PC-3 (cell line): ENCODE data around the gene UGT3A1. TPM values are rescaled to one million over a fixed set of nuclear protein-coding genes. Genes with fewer than 3 reads are reported as not detected.
"Not testable (repeated sequence)": the region's sequence is repeated elsewhere in the genome, so short reads cannot be mapped to it uniquely, and the experiment has no call there.

Experiments used
- ATAC-seq: fragments of 200-7000 bp; cut with Tn5 transposase; 2 replicates; pipeline ENCODE4 v1.9.1; 2020; ENCODE audit warnings: mild to moderate bottlenecking, moderate library complexity
- BruUV-seq: library from RNA; stranded (reverse); fragments of 400-500 nt; replicated peaks from 2 replicates; lab custom pipeline; 2021; lab: Mats Ljungman, UMichigan
- CTCF ChIA-PET: fragments of 300-600 bp; sonication (Branson Sonifier 250); formaldehyde crosslinking; loops from one replicate; lab custom pipeline; 2022; ENCODE audit warnings: antibody characterized with exemption; lab: Charles Lee
- POLR2A ChIA-PET: fragments of 300-600 bp; sonication (Branson Sonifier 250); formaldehyde crosslinking; loops from one replicate; lab custom pipeline; 2022; ENCODE audit warnings: antibody characterized with exemption; ENCODE audit not compliant: unreplicated experiment; lab: Charles Lee
- DNase-seq: peaks from one replicate; pipeline ENCODE4 v3.0.0-alpha.2; 2015
- H2AFZ ChIP-seq: fragments of 300-600 bp; sonication (generic); 2 replicates; pipeline ENCODE4 v1.6.0; 2016; ENCODE audit warnings: antibody characterized with exemption, low read length
- H3F3A ChIP-seq: fragments of 300-600 bp; sonication (generic); one replicate; pipeline ENCODE4 v1.6.0; 2017; ENCODE audit warnings: antibody characterized with exemption, low read length, control low read depth, mild to moderate bottlenecking; ENCODE audit not compliant: unreplicated experiment
- H3K27ac ChIP-seq: fragments of 300-600 bp; sonication (generic); 2 replicates; pipeline ENCODE4 v1.5.1; 2016; ENCODE audit warnings: mild to moderate bottlenecking, low read length
- H3K27me3 ChIP-seq: fragments of 300-600 bp; sonication (generic); 2 replicates; pipeline ENCODE4 v1.6.1; 2016; ENCODE audit warnings: low read length, mixed read lengths
- H3K36me3 ChIP-seq: fragments of 300-600 bp; sonication (generic); 2 replicates; pipeline ENCODE4 v1.6.1; 2016; ENCODE audit warnings: low read depth, mixed run types, low read length, mixed read lengths
- H3K4me1 ChIP-seq: fragments of 300-600 bp; sonication (generic); 2 replicates; pipeline ENCODE4 v1.5.1; 2016; ENCODE audit warnings: low read length; ENCODE audit not compliant: insufficient read depth
- H3K4me2 ChIP-seq: fragments of 300-600 bp; sonication (generic); 2 replicates; pipeline ENCODE4 v1.6.0; 2016; ENCODE audit warnings: low read length
- H3K4me3 ChIP-seq: fragments of 300-600 bp; sonication (generic); 2 replicates; pipeline ENCODE4 v1.5.1; 2016; ENCODE audit warnings: mild to moderate bottlenecking, low read length, mixed read lengths
- H3K79me2 ChIP-seq: fragments of 300-600 bp; sonication (generic); 2 replicates; pipeline ENCODE4 v1.6.1; 2017; ENCODE audit warnings: low read length, mixed read lengths
- H3K9ac ChIP-seq: fragments of 300-600 bp; sonication (generic); 2 replicates; pipeline ENCODE4 v1.6.0; 2016; ENCODE audit warnings: mild to moderate bottlenecking, low read length
- H3K9me2 ChIP-seq: fragments of 300-600 bp; sonication (generic); replicated peaks from 2 replicates; pipeline ENCODE4 v1.6.1; 2016; ENCODE audit warnings: mixed run types, low read length, mixed read lengths
- H3K9me3 ChIP-seq: fragments of 300-600 bp; sonication (generic); 2 replicates; pipeline ENCODE4 v1.6.1; 2016; ENCODE audit warnings: low read length, mixed read lengths
- H4K20me1 ChIP-seq: fragments of 300-600 bp; sonication (generic); 2 replicates; pipeline ENCODE4 v1.6.1; 2016; ENCODE audit warnings: low read length, mixed read lengths
- EZH2 ChIP-seq: fragments of 300-600 bp; sonication (generic); IDR thresholded peaks from one replicate; pipeline ENCODE4 v1.6.1; 2017; ENCODE audit warnings: antibody characterized with exemption, mild to moderate bottlenecking, low read length; ENCODE audit not compliant: unreplicated experiment
- EZH2phosphoT487 ChIP-seq: fragments of 300-600 bp; sonication (generic); IDR thresholded peaks from 2 replicates; pipeline ENCODE4 v1.6.1; 2018; ENCODE audit warnings: mild to moderate bottlenecking, antibody characterized with exemption, low read length, borderline replicate concordance
- intact Hi-C: fragments of 100-400 bp; cut with micrococcal nuclease; formaldehyde crosslinking; loops from 2 replicates; pipeline ENCODE4 v1.9.0; 2023
- total RNA-seq: library from RNA; depleted of rRNA; stranded (reverse); fragments of >200 nt; gene quantifications from 2 replicates; pipeline ENCODE4 v1.2.3, GENCODE V29; 2014
- TF ChIP-seq, protein P1 (sequence below): fragments of 300-600 bp; sonication (generic); conservative IDR thresholded peaks from 2 replicates; pipeline ENCODE4 v1.5.1; 2017; ENCODE audit warnings: antibody characterized with exemption, low read depth, mild to moderate bottlenecking, low read length

The UGT3A1 gene
- total RNA-seq, 1 experiment from 2014 or later = not detected

DNA sequence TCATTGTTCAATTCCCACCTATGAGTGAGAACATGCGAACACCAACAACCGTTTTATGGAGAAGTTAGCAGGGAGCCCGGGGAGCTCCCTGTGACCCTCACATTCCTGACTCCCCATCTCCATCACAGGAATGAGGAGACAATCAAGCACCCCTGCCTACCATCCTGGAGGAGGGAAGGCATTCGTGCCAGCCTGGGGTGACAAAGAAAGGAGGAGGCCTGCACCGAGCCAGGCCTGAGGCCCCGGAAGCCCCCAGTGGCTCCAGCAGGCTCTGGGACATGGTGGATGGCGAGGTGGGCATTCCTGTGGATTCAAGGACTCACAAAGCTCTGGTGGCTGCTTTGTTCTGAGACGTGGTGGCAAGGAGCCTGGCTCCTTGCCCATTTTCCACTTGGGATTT is 36.5 kb upstream of the UGT3A1 start:
- Histone ChIP-seq H4K20me1 (no peaks in the 10 kb centered on the region), H3K4me1 (no peaks in the 10 kb centered on the region), H3K79me2 (no peaks in the 10 kb centered on the region), H3K9ac (no peak overlapping the region), H3K9me3 (no peaks in the 10 kb centered on the region), H3F3A (no peaks in the 10 kb centered on the region), H3K27me3 (peaks cover 31% of the 10 kb centered on the region), H2AFZ (no peak overlapping the region), H3K4me2 (no peak overlapping the region), H3K36me3 (no peaks in the 10 kb centered on the region), H3K4me3 (no peak overlapping the region), H3K27ac (no peak overlapping the region), H3K9me2 (no peaks in the 10 kb centered on the region)
- POLR2A ChIA-PET = no interaction called here
- CTCF ChIA-PET = no interaction called here
- DNase-seq (no peak), ATAC-seq (no peak)
- intact Hi-C loops = no loop called here
- no peak for TF ChIP-seq EZH2
- TF ChIP-seq EZH2phosphoT487 = no peak
- TF ChIP-seq, protein P1, sequence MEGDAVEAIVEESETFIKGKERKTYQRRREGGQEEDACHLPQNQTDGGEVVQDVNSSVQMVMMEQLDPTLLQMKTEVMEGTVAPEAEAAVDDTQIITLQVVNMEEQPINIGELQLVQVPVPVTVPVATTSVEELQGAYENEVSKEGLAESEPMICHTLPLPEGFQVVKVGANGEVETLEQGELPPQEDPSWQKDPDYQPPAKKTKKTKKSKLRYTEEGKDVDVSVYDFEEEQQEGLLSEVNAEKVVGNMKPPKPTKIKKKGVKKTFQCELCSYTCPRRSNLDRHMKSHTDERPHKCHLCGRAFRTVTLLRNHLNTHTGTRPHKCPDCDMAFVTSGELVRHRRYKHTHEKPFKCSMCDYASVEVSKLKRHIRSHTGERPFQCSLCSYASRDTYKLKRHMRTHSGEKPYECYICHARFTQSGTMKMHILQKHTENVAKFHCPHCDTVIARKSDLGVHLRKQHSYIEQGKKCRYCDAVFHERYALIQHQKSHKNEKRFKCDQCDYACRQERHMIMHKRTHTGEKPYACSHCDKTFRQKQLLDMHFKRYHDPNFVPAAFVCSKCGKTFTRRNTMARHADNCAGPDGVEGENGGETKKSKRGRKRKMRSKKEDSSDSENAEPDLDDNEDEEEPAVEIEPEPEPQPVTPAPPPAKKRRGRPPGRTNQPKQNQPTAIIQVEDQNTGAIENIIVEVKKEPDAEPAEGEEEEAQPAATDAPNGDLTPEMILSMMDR = no peak
- no TSS peak for BruUV-seq

DNA sequence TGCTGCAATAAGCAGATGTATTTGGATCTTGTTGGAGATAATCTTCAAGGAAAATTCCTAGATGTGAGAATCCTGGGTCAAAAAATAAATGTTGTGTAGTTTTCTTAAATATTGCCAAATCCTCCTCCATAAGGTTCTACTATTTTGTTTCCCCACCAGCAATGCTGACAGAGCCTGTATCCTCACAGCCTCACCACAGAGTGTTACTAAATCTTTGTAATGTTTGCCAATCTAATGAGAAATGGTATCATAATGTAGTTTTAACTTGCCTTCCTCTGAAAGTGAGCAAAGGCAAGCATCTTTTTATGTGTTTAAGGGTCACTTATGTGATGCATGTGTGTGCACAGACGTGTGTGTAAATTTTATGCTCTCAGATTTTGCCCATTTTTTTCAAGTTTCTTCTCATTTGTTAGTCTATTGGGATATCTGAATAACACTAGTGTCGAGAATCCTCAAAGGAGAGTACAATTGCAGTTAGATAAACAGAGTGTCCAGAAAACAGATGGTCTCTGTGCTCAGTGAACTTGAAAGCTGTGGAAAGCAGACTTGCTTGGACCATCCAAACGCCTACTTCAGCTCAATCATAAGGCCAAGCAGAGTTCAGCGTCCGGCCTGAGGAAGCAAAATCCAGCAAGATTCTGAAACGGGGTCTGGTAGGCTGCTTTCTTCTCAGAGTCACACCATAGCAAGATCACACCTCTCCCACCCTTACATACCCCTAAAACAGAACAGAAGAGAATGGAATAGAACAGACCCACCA is 35.7 kb upstream of the UGT3A1 start:
- Histone ChIP-seq H3K79me2 (no peaks in the 10 kb centered on the region), H3K9me3 (no peaks in the 10 kb centered on the region), H2AFZ (no peak overlapping the region), H3K4me3 (no peak overlapping the region), H3K27ac (no peak overlapping the region), H4K20me1 (no peaks in the 10 kb centered on the region), H3K9me2 (no peaks in the 10 kb centered on the region), H3K36me3 (no peaks in the 10 kb centered on the region), H3K4me2 (no peak overlapping the region), H3K27me3 (peaks cover 34% of the 10 kb centered on the region), H3F3A (no peaks in the 10 kb centered on the region), H3K4me1 (no peaks in the 10 kb centered on the region), H3K9ac (no peak overlapping the region)
- no TSS peak for BruUV-seq
- intact Hi-C loops = no loop called here
- ChIA-PET CTCF (no interaction called here), POLR2A (no interaction called here)
- no peak for TF ChIP-seq EZH2phosphoT487
- no peak for TF ChIP-seq EZH2
- DNase-seq (no peak), ATAC-seq (no peak)

DNA sequence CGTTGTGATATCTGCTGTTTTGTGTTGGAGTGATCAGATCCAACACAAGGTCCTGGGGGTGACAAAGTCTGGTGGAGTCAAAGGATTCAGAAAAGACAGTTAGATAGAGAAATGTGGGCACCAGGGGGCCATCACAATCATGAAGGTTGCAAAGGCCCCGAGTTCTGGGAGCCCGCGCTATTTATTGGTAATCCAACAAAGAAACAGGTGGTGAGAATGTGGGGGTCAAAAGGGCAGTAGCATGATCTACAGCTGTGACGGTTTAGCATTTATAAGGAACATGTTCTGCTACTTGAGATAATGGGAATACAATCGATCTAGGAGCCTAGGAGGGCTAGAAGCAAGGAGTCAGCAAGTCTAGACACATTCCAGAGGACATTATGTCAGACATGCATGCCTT is 31.1 kb upstream of the UGT3A1 start:
- H3K4me2 ChIP-seq, H3K4me3 ChIP-seq, CTCF ChIA-PET, POLR2A ChIA-PET, H3K4me1 ChIP-seq, H3K9me3 ChIP-seq, H3K36me3 ChIP-seq, BruUV-seq, H3K9me2 ChIP-seq, H2AFZ ChIP-seq, H3F3A ChIP-seq, H3K9ac ChIP-seq, intact Hi-C loops, DNase-seq, ATAC-seq, H3K79me2 ChIP-seq, H3K27ac ChIP-seq, H4K20me1 ChIP-seq: not testable (repeated sequence)
- H3K27me3 ChIP-seq = peaks cover 35% of the 10 kb centered on the region

DNA sequence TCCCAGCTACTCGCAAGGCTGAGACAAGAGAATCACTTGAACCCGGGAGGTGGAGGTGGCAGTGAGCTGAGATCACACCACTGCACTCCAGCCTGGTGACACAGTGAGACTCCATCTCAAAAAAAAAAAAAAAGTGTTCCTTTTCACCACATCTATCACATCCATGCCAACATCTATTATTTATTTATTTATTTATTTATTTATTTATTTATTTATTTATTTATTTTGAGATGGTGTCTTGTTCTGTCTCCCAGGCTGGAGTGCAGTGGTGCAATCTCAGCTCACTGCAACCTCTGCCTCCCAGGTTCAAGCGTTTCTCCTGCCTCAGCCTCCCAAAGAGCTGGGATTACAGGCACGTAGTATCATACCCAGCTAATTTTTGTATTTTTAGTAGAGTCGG is 28.4 kb upstream of the UGT3A1 start:
- H3K79me2 ChIP-seq, H3K9ac ChIP-seq, DNase-seq, H3K4me1 ChIP-seq, CTCF ChIA-PET, POLR2A ChIA-PET, H3K36me3 ChIP-seq, intact Hi-C loops, H3K9me2 ChIP-seq, H3K4me3 ChIP-seq, H3F3A ChIP-seq, H3K9me3 ChIP-seq, ATAC-seq, H4K20me1 ChIP-seq, H3K4me2 ChIP-seq, BruUV-seq, H2AFZ ChIP-seq, H3K27ac ChIP-seq: not testable (repeated sequence)
- peaks cover 35% of the 10 kb centered on the region for H3K27me3 ChIP-seq
